ENCODE results near the gene ZNF410.
"Not testable (repeated sequence)": the region's sequence is repeated elsewhere in the genome, so short reads cannot be mapped to it uniquely, and the experiment has no call there.

The ZNF410 gene

DNA sequence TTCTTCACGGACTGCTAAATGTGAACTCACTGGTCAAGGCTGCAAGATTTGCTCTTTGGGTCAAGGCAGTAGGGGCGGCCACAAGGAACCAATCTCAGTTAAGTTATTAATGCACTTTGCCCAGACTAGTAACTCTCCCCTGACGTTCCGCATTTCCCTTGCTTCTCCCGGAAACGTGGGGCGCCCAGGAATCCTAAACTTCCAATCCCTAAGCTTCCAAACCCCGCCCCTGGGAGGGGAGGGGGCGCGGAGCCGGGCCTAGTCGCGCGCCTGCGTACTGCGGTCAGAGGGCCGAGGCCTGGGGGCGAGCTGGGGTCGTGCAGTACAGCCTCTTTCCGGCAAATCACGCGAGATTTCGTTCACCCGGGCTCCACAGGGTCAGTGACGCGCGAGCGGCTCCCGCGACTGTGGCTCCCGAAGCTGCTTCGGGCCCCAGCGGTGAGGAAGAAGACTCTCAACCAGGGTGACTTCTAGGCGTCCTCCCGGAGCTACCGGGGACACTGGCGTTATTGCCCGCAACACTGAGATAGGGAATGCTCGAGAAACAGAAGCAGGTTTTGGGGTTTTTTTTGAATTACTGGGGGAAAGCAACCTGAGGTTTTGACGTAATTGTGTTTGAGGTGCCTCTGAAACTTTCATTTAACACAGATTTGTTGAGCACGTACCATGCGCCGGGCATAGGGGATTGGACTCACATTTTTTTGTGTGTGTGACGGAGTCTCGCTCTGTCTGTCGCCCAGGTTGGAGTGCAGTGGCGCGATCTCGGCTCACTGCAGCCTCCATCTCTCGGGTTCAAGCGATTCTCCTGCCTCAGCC is 34.9 kb upstream of the ZNF410 start, which contains the start of gene PTGR2:
Gene PTGR2 (plus strand): TSS at position 265 of the 816 bp plus-strand sequence. CDS start 7,032 bp downstream, outside the sequence.
- TF ChIP-seq, protein P1, sequence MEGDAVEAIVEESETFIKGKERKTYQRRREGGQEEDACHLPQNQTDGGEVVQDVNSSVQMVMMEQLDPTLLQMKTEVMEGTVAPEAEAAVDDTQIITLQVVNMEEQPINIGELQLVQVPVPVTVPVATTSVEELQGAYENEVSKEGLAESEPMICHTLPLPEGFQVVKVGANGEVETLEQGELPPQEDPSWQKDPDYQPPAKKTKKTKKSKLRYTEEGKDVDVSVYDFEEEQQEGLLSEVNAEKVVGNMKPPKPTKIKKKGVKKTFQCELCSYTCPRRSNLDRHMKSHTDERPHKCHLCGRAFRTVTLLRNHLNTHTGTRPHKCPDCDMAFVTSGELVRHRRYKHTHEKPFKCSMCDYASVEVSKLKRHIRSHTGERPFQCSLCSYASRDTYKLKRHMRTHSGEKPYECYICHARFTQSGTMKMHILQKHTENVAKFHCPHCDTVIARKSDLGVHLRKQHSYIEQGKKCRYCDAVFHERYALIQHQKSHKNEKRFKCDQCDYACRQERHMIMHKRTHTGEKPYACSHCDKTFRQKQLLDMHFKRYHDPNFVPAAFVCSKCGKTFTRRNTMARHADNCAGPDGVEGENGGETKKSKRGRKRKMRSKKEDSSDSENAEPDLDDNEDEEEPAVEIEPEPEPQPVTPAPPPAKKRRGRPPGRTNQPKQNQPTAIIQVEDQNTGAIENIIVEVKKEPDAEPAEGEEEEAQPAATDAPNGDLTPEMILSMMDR (IDR thresholded peaks at IDR 0.05; ENCODE audit: low read depth, low read length, missing control alignments) = peak; percentile 26
- DNase-seq (ENCODE audit: low read depth) = peak; percentile 83
- peak within 1 kb of the TSS; percentile 85 for H3K4me3 ChIP-seq (ENCODE audit: low read depth, low read length)

DNA sequence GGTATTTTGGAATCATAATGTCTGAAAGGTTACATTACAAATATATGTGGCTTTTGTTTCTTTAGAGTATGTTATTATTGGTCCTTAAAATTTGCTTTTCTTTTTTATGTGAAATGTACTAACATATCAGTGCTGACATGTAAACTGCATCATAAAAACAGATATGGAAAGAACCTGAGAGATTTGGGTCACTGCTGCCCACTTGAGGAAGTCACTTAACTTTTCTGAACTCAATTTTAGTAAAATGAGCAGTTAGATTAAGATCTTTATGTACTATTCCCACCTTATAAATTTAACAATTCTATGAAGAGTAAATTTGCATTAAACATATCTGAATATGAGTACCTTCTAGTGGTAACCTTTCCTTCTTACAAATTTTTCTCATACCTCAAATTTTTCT is 27.5 kb upstream of the ZNF410 start:
- TF ChIP-seq, protein P1 (IDR thresholded peaks at IDR 0.05; ENCODE audit: low read depth, low read length, missing control alignments) = no peak
- no peak for DNase-seq (ENCODE audit: low read depth)
- no peak overlapping the region for H3K4me3 ChIP-seq (ENCODE audit: low read depth, low read length)

GRCh38 chr14:73861073-73861472 is 25.6 kb upstream of the ZNF410 start:
- DNase-seq (ENCODE audit: low read depth) = no peak
- H3K4me3 ChIP-seq (ENCODE audit: low read depth, low read length) = no peak overlapping the region
- TF ChIP-seq, protein P1 (IDR thresholded peaks at IDR 0.05; ENCODE audit: low read depth, low read length, missing control alignments) = no peak

GRCh38 chr14:73862480-73862879 is 24.2 kb upstream of the ZNF410 start:
- H3K4me3 ChIP-seq (ENCODE audit: low read depth, low read length) = no peak overlapping the region
- TF ChIP-seq, protein P1 (IDR thresholded peaks at IDR 0.05; ENCODE audit: low read depth, low read length, missing control alignments) = no peak
- DNase-seq (ENCODE audit: low read depth) = no peak

DNA sequence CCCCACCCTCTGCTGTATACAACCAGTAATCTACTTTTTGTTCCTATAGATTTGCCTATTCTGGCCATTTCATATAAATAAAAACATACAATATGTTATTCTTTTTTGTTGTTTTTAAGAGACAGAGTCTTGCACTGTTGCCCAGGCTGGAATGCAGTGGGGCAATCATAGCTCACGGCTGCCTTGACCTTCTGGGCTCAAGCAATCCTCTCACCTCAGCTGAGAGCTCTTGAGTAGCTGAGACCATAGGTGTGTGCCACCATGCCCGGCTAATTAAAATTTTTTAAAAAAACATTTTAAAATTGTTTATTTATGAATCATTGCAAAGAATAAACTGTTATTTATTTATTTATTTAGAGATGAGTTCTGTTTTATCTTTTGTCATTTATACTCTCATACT is 23.4 kb upstream of the ZNF410 start:
- no peak overlapping the region for H3K4me3 ChIP-seq (ENCODE audit: low read depth, low read length)
- TF ChIP-seq, protein P1 (IDR thresholded peaks at IDR 0.05; ENCODE audit: low read depth, low read length, missing control alignments) = no peak
- DNase-seq (ENCODE audit: low read depth) = no peak

GRCh38 chr14:73865534-73866113 is 21.0 kb upstream of the ZNF410 start:
- H3K4me3 ChIP-seq (ENCODE audit: low read depth, low read length) = no peak overlapping the region
- no peak for DNase-seq (ENCODE audit: low read depth)
- TF ChIP-seq, protein P1 (IDR thresholded peaks at IDR 0.05; ENCODE audit: low read depth, low read length, missing control alignments) = no peak

- not testable (repeated sequence) for DNase-seq (ENCODE audit: low read depth); H3K4me3 ChIP-seq (ENCODE audit: low read depth, low read length)
Measured at GRCh38 chr14:73869754-73870153, 16.9 kb upstream of the ZNF410 start.
